K562 (cell line): Measurements from ENCODE around the gene SMAD1. TPM values are rescaled to one million over a fixed set of nuclear protein-coding genes. Genes with fewer than 3 reads are reported as not detected.

Experiments
- ATF1 ChIP-seq, 2 experiments: fragments of 450-650 bp in 1 of 2; IDR thresholded peaks; 2 replicates each; pipeline ENCODE4 v1.6.1; 2016; ENCODE audit warnings: missing compliant biosample characterization in 1 of 2, missing genetic modification characterization in 1 of 2
- ATF7 ChIP-seq: fragments of 450-650 bp; IDR thresholded peaks from 2 replicates; pipeline ENCODE4 v1.7.1; 2014; ENCODE audit warnings: mild to moderate bottlenecking, moderate library complexity
- BRF1 ChIP-seq: IDR thresholded peaks from 3 replicates; pipeline ENCODE4 v1.6.1; 2011; ENCODE audit warnings: borderline replicate concordance, mild to moderate bottlenecking; ENCODE audit not compliant: insufficient read length; ENCODE audit errors: extremely low read depth
- CBX3 ChIP-seq, 2 experiments: IDR thresholded peaks; 1 replicate in 1 of 2; 2 replicates in 1 of 2; pipeline ENCODE4 v1.6.1; 2012; ENCODE audit warnings: inconsistent platforms in 2 of 2, low read length in 2 of 2, borderline replicate concordance in 1 of 2, control low read depth in 1 of 2
- CCNT2 ChIP-seq: IDR thresholded peaks from 2 replicates; pipeline ENCODE4 v1.6.1; 2011; ENCODE audit warnings: borderline replicate concordance, low read depth, mild to moderate bottlenecking, moderate library complexity, mixed read lengths, low read length; ENCODE audit not compliant: insufficient read length; ENCODE audit errors: extremely low read depth
- CREB1 ChIP-seq, 2 experiments: sonication (generic) in 1 of 2; formaldehyde crosslinking in 1 of 2; IDR thresholded peaks; 2 replicates each; pipeline versions ENCODE4 v1.6.1 to v1.8.0; 2012 to 2022; ENCODE audit warnings: inconsistent platforms in 1 of 2, mild to moderate bottlenecking in 1 of 2, missing genetic modification reagents in 1 of 2, moderate library complexity in 1 of 2
- EHMT2 ChIP-seq: fragments of 450-650 bp; IDR thresholded peaks from 2 replicates; pipeline ENCODE4 v1.6.1; 2018; ENCODE audit warnings: antibody characterized with exemption
- SMARCB1 ChIP-seq: IDR thresholded peaks from 2 replicates; pipeline ENCODE4 v1.6.1; 2011; ENCODE audit warnings: improper control_type of control experiment, low read depth; ENCODE audit not compliant: insufficient read length
- TGIF2 ChIP-seq: sonication (generic); formaldehyde crosslinking; IDR thresholded peaks from 2 replicates; pipeline ENCODE4 v1.8.1; 2022; ENCODE audit warnings: mild to moderate bottlenecking, missing genetic modification reagents, moderate library complexity
- ZKSCAN8 ChIP-seq: fragments of 200-800 bp; sonication (Bioruptor generic); IDR thresholded peaks from 2 replicates; pipeline ENCODE4 v1.6.1; 2016; ENCODE audit warnings: missing genetic modification characterization, missing compliant biosample characterization
- ZNF318 ChIP-seq, 2 experiments: fragments of 450-650 bp; IDR thresholded peaks; 2 replicates each; pipeline ENCODE4 v1.6.1; 2016; ENCODE audit warnings: mild to moderate bottlenecking in 2 of 2, borderline replicate concordance in 1 of 2, low read depth in 1 of 2, moderate library complexity in 1 of 2
- polyA plus RNA-seq, 8 experiments: library from polyadenylated mRNA; depleted of rRNA in 4 of 8; stranded (reverse) in 5 of 8; unstranded in 3 of 8; fragments of >200 nt; fragmentation: Nextera tagmentation in 2 of 8; fragmentation: Illumina TruSeq in 1 of 8; extraction: Ambion mirVana in 2 of 8; extraction: Trizol in 1 of 8; gene quantifications; 2 replicates each; pipeline versions ENCODE4 v1.2.1 to v1.2.3, GENCODE V29; 2011 to 2014; ENCODE audit warnings: inconsistent platforms in 1 of 8, missing spikeins in 1 of 8
- total RNA-seq, 7 experiments: library from RNA; depleted of rRNA in 6 of 7; stranded (reverse); fragments of >200 nt in 6 of 7; fragmentation: Illumina TruSeq in 2 of 7; extraction: Trizol in 2 of 7; gene quantifications; 2 replicates each; pipeline versions ENCODE4 v1.2.1 to v1.2.3, GENCODE V29; 2011 to 2021; ENCODE audit warnings: low replicate concordance in 1 of 7

SMAD1 gene
- total and polyA plus RNA-seq, 9 of the 15 experiments (the other 6 are each of a cell fraction or from before 2014, with no cell fraction given): 0.05 to 0.54 (median 0.21) TPM; not detected in 3

- no peak for TF ChIP-seq ZNF318 (IDR thresholded peaks at IDR 0.05; ENCODE audit: borderline replicate concordance in 1 of 2, low read depth in 1 of 2)
- no peak for TF ChIP-seq SMARCB1
- no peak for TF ChIP-seq CREB1 (IDR thresholded peaks at IDR 0.05)
- no peak for TF ChIP-seq CREB1 (CRISPR knock-in tag; IDR thresholded peaks at IDR 0.05)
- TF ChIP-seq EHMT2: peak; percentile 57; the same call in 1 of the 2 replicates
- TF ChIP-seq CCNT2: no peak
- no peak for TF ChIP-seq TGIF2
- no peak for TF ChIP-seq ZKSCAN8 (CRISPR knock-in tag)
- TF ChIP-seq CBX3 (IDR thresholded peaks at IDR 0.05; ENCODE audit: borderline replicate concordance in 1 of 2, low read length in 2 of 2): peak in 1 of 2 experiments; percentile 97; a peak in 2 of 3 replicates
- no peak for TF ChIP-seq ATF1 (CRISPR knock-in tag; IDR thresholded peaks at IDR 0.05)
- TF ChIP-seq ATF1 (tag; IDR thresholded peaks at IDR 0.05): peak; percentile 26; the same call in 1 of the 2 replicates
- TF ChIP-seq BRF1: no peak
- peak; percentile 78 for TF ChIP-seq ATF7
Measured at GRCh38 chr4:145511913-145512522, 30.4 kb downstream of the SMAD1 start (continued).
